Fibroblast of lung (primary cell): ENCODE measurements around the gene POLR2J. TPM values are rescaled to one million over a fixed set of nuclear protein-coding genes. Genes with fewer than 3 reads are reported as not detected.

Experiments
- DNase-seq, 2 donors: peaks; one replicate each; pipeline versions ENCODE4 v3.0.0 to v3.0.0-alpha.2; 2010; ENCODE audit warnings: low read depth in 2 of 2
- H2AFZ ChIP-seq: 2 replicates; pipeline ENCODE4 v1.5.1; 2012; ENCODE audit warnings: low read length, control low read depth, inconsistent platforms
- H3K27ac ChIP-seq: 2 replicates; pipeline ENCODE4 v1.5.1; 2011; ENCODE audit warnings: low read length, control low read depth; ENCODE audit not compliant: insufficient read depth
- H3K27me3 ChIP-seq: 2 replicates; pipeline ENCODE4 v1.5.1; 2011; ENCODE audit warnings: mild to moderate bottlenecking, low read length; ENCODE audit not compliant: control insufficient read depth, insufficient read depth
- H3K36me3 ChIP-seq: 2 replicates; pipeline ENCODE4 v1.5.1; 2011; ENCODE audit warnings: low read length; ENCODE audit not compliant: control insufficient read depth, insufficient read depth
- H3K4me1 ChIP-seq: 2 replicates; pipeline ENCODE4 v1.5.1; 2011; ENCODE audit warnings: low read length; ENCODE audit not compliant: control insufficient read depth, insufficient read depth; ENCODE audit errors: extremely low read depth
- H3K4me2 ChIP-seq: 2 replicates; pipeline ENCODE4 v1.5.1; 2011; ENCODE audit warnings: low read length, control low read depth; ENCODE audit not compliant: insufficient read depth; ENCODE audit errors: extremely low read depth
- H3K4me3 ChIP-seq, 4 experiments: fragments of 200-600 bp in 1 of 4; sonication (generic) in 1 of 4; replicated peaks in 1 of 4; 2 replicates each; pipeline ENCODE4 v1.5.1; 2011 to 2016; ENCODE audit warnings: low read length in 4 of 4, low read depth in 3 of 4, mild to moderate bottlenecking in 3 of 4, control low read depth in 2 of 4, inconsistent platforms in 1 of 4, mixed read lengths in 1 of 4; ENCODE audit not compliant: insufficient read depth in 1 of 4; ENCODE audit errors: control extremely low read depth in 1 of 4
- H3K79me2 ChIP-seq: 2 replicates; pipeline ENCODE4 v1.5.1; 2012; ENCODE audit warnings: mild to moderate bottlenecking, low read length, inconsistent platforms; ENCODE audit not compliant: control insufficient read depth, insufficient read depth
- H3K9ac ChIP-seq: 2 replicates; pipeline ENCODE4 v1.5.1; 2011; ENCODE audit warnings: mild to moderate bottlenecking, low read length, control low read depth; ENCODE audit not compliant: insufficient read depth
- H3K9me3 ChIP-seq: 2 replicates; pipeline ENCODE4 v1.5.1; 2012; ENCODE audit warnings: low read depth, low read length; ENCODE audit not compliant: control insufficient read depth, insufficient read depth
- H4K20me1 ChIP-seq: 2 replicates; pipeline ENCODE4 v1.5.1; 2011; ENCODE audit warnings: low read length; ENCODE audit not compliant: control insufficient read depth, insufficient read depth; ENCODE audit errors: extremely low read depth
- EZH2 ChIP-seq: IDR thresholded peaks from 2 replicates; pipeline ENCODE4 v1.5.1; 2012; ENCODE audit warnings: low read length, control low read depth, mild to moderate bottlenecking; ENCODE audit errors: missing control alignments
- polyA plus RNA-seq, 2 donors: library from polyadenylated mRNA; depleted of rRNA in 1 of 2; stranded (reverse) in 1 of 2; unstranded in 1 of 2; fragments of >200 nt; gene quantifications; 2 replicates each; pipeline ENCODE4 v1.2.1, GENCODE V29; 2011 to 2012; ENCODE audit warnings: missing spikeins in 1 of 2
- total RNA-seq: library from RNA; depleted of rRNA; stranded (reverse); fragments of >200 nt; gene quantifications from 2 replicates; pipeline ENCODE4 v1.2.1, GENCODE V29; 2014
- TF ChIP-seq, protein P1 (sequence below), 2 donors: IDR thresholded peaks in 1 of 2; conservative IDR thresholded peaks in 1 of 2; 1 replicate in 1 of 2; 2 replicates in 1 of 2; pipeline ENCODE4 v1.5.1; 2011 to 2012; ENCODE audit warnings: low read length in 2 of 2, control low read depth in 1 of 2, inconsistent platforms in 1 of 2, low read depth in 1 of 2, mild to moderate bottlenecking in 1 of 2

The POLR2J gene
- total and polyA plus RNA-seq, 2 donors (not counting 1 experiment from before 2014, with no cell fraction given): 37.2 to 55.3 TPM

DNA sequence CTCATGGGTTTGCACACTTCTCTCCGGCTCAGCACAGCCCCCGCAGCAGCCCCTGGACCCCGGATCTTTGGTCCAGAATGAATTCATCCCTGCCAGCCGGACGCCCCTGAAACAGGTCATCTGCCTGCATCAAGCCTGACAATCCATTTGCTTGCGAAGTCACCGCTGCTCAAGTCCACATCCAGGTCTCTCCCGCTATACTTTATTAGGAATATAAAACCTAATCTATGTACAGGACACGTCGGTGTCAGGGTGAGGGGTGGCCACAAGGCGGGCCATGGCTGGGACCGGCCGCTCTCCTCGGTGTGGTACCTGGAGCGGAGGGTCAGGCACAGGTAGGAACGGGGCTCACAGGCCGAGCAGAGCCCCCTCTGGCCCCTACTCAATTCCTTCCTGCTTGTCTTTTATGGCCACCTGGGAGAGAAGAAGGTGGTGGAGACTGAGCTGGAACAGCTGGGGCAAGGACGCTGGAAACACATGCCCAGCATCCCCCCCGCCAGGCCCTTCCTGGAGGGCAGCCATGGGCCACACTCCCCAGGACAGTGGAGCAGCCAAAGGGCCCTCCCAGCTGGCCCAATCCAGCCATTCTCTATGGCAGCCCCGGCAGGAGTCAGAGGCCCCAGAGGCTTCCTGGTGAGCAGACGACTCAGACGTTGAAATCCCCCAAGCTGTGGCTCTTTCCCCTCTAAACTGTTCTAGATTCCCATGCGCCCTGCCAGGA is 5.3 kb downstream of the POLR2J start:
- TF ChIP-seq, protein P1, sequence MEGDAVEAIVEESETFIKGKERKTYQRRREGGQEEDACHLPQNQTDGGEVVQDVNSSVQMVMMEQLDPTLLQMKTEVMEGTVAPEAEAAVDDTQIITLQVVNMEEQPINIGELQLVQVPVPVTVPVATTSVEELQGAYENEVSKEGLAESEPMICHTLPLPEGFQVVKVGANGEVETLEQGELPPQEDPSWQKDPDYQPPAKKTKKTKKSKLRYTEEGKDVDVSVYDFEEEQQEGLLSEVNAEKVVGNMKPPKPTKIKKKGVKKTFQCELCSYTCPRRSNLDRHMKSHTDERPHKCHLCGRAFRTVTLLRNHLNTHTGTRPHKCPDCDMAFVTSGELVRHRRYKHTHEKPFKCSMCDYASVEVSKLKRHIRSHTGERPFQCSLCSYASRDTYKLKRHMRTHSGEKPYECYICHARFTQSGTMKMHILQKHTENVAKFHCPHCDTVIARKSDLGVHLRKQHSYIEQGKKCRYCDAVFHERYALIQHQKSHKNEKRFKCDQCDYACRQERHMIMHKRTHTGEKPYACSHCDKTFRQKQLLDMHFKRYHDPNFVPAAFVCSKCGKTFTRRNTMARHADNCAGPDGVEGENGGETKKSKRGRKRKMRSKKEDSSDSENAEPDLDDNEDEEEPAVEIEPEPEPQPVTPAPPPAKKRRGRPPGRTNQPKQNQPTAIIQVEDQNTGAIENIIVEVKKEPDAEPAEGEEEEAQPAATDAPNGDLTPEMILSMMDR (conservative IDR thresholded peaks at IDR 0.05 in 1 of 2, IDR thresholded peaks at IDR 0.05 in 1 of 2; ENCODE audit: low read depth in 1 of 2, low read length in 2 of 2): no peak
- TF ChIP-seq EZH2: no peak
- H3K79me2 ChIP-seq: no peaks in the 10 kb centered on the region
- H3K27ac ChIP-seq: no peak overlapping the region
- no peak overlapping the region for H3K4me2 ChIP-seq
- peaks cover 19% of the 10 kb centered on the region for H3K36me3 ChIP-seq
- no peak overlapping the region for H3K4me3 ChIP-seq
- DNase-seq: no peak
- no peaks in the 10 kb centered on the region for H3K9me3 ChIP-seq
- H2AFZ ChIP-seq: no peak overlapping the region
- no peaks in the 10 kb centered on the region for H3K4me1 ChIP-seq
- H4K20me1 ChIP-seq: no peaks in the 10 kb centered on the region
- no peaks in the 10 kb centered on the region for H3K27me3 ChIP-seq
- H3K9ac ChIP-seq: no peak overlapping the region

DNA sequence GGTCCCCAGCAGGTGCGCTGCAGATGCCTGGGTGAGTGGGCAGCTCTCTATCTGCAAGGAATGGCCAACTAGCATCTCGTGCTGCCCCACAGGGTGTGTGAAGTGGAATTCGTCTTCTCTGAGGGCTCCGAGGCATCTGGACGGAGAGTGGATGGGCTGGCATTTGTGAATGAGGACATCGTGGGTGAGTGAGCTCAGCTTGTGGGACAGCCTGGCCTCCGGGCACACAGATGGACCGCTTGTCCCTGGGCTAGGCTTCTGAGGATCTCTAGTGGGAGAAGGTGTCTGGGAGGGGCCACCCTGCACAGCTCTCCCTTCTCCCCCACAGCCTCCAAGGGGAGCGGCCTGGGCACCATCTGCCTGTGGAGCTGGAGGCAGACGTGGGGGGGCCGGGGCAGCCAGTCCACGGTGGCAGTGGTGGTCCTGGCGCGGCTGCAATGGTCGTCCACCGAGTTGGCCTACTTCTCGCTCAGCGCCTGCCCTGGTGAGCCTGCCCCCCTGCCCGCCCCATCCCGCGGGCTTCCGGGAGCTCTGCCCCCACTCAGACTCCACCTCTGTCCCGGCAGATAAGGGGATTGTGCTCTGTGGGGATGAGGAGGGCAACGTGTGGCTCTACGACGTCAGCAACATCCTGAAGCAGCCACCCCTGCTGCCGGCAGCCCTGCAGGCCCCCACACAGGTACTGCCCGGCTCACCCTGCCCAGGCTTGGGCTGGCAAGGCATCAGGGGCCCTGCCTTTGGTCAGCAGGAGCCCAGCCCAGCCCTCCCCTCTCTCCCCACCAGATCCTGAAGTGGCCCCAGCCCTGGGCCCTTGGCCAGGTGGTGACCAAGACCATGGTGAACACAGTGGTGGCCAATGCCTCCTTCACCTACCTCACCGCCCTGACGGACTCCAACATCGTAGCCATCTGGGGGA is 6.3 kb downstream of the POLR2J start:
- Histone ChIP-seq H2AFZ (no peak overlapping the region), H3K4me3 (no peak overlapping the region), H3K79me2 (no peaks in the 10 kb centered on the region), H3K36me3 (peaks cover 20% of the 10 kb centered on the region), H3K9ac (no peak overlapping the region), H3K9me3 (no peaks in the 10 kb centered on the region), H3K27ac (no peak overlapping the region), H3K4me1 (no peaks in the 10 kb centered on the region), H4K20me1 (no peaks in the 10 kb centered on the region), H3K27me3 (no peaks in the 10 kb centered on the region), H3K4me2 (no peak overlapping the region)
- TF ChIP-seq, protein P1 (conservative IDR thresholded peaks at IDR 0.05 in 1 of 2, IDR thresholded peaks at IDR 0.05 in 1 of 2; ENCODE audit: low read depth in 1 of 2, low read length in 2 of 2): no peak
- DNase-seq: no peak

DNA sequence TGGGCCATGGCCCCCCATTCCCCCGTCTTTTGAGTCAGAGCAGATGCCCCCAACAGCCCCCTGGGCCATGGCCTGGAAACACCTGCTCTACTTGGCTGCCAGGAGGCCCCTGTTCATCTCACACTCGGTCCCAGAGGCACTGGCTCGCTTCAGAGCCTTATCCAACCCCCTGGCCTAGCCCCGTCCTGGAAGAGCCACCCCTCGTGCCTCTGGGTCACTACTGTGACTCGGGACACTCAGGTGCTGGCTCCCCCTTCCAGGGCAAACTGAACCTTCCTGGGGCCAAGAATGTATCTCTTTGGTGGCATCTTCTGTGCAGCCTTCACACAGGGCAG is 7.0 kb downstream of the POLR2J start:
- no peak for DNase-seq
- no peak overlapping the region for H3K27ac ChIP-seq
- no peak overlapping the region for H3K4me2 ChIP-seq
- H3K4me1 ChIP-seq: no peaks in the 10 kb centered on the region
- no peak overlapping the region for H3K4me3 ChIP-seq
- H3K27me3 ChIP-seq: no peaks in the 10 kb centered on the region
- no peaks in the 10 kb centered on the region for H3K79me2 ChIP-seq
- no peaks in the 10 kb centered on the region for H4K20me1 ChIP-seq
- H3K9me3 ChIP-seq: no peaks in the 10 kb centered on the region
- no peak overlapping the region for H2AFZ ChIP-seq
- H3K9ac ChIP-seq: no peak overlapping the region
- TF ChIP-seq, protein P1 (conservative IDR thresholded peaks at IDR 0.05 in 1 of 2, IDR thresholded peaks at IDR 0.05 in 1 of 2; ENCODE audit: low read depth in 1 of 2, low read length in 2 of 2): no peak
- TF ChIP-seq EZH2: no peak
- peaks cover 21% of the 10 kb centered on the region for H3K36me3 ChIP-seq
